ENCODE results near the gene LIN7B.

- no peak for TF ChIP-seq GATA2 (IDR thresholded peaks at IDR 0.05; ENCODE audit: low read depth, low read length)
- no peak for TF ChIP-seq GATA3 (IDR thresholded peaks at IDR 0.05; ENCODE audit: low read depth, low read length)
Measured at GRCh38 chr19:49111218-49111998, 2.8 kb upstream of the LIN7B start.
